ENCODE data around the gene DNAI7. TPM values are rescaled to one million over a fixed set of nuclear protein-coding genes. Genes with fewer than 3 reads are reported as not detected.

DNAI7 gene
- total RNA-seq, 1 donor from 2014 or later: not detected

DNA sequence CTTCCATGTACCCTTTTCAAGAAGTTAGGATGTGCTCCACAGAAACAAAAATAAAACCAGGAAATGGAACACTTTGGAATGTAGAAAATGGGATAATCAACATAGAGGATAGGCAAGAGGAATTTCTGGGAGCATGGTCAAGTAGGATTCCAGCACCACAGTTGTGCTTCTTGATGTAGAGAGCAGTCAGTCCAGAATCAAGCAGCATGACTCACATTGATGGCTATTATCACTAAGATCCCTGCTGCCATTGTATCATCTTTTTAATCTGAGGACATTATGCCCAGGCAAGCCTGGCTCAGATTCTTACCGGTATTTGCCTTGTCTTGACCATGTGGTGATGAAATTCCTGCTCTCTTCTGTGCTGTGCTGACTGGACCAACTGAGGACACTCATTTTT, 5.7 kb upstream of the DNAI7 start:
- Histone ChIP-seq H3K4me3 (no peak overlapping the region), H3K4me1 (peaks cover 3 to 9% of the 10 kb centered on the region in 2 donors), H3K27me3 (no peaks in the 10 kb centered on the region), H3K9me3 (no peaks in the 10 kb centered on the region), H3K27ac (peak overlapping the region in 1 of 2 donors; percentile 17), H3K36me3 (no peaks in the 10 kb centered on the region)
- no peak for DNase-seq (ENCODE audit: low spot score in 2 of 2)
- intact Hi-C loops (cut with DNase I): no loop called here
- TF ChIP-seq, protein P1, sequence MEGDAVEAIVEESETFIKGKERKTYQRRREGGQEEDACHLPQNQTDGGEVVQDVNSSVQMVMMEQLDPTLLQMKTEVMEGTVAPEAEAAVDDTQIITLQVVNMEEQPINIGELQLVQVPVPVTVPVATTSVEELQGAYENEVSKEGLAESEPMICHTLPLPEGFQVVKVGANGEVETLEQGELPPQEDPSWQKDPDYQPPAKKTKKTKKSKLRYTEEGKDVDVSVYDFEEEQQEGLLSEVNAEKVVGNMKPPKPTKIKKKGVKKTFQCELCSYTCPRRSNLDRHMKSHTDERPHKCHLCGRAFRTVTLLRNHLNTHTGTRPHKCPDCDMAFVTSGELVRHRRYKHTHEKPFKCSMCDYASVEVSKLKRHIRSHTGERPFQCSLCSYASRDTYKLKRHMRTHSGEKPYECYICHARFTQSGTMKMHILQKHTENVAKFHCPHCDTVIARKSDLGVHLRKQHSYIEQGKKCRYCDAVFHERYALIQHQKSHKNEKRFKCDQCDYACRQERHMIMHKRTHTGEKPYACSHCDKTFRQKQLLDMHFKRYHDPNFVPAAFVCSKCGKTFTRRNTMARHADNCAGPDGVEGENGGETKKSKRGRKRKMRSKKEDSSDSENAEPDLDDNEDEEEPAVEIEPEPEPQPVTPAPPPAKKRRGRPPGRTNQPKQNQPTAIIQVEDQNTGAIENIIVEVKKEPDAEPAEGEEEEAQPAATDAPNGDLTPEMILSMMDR (IDR thresholded peaks at IDR 0.05): no peak

DNA sequence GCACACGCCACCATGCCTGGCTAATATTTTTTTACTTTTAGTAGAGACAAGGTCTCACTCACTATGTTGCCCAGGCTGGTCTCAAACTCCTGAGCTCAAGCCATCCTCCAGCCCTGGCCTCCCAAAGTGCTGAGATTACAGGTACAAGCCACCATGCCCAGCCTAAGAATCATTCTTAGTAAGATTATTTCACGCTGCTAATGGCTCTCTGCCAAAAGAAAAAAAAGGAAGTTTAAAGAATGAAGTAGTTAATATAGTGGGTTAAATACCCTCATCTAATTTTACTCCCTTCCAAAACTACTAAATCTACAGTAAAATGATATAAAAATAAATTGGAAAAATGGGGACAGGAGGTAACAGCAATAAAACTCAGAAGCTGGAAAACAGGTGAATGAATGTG, 2.6 kb upstream of the DNAI7 start:
- Histone ChIP-seq H3K27ac (no peak overlapping the region), H3K9me3 (no peaks in the 10 kb centered on the region), H3K27me3 (no peaks in the 10 kb centered on the region), H3K36me3 (no peaks in the 10 kb centered on the region), H3K4me3 (no peak overlapping the region), H3K4me1 (peaks cover 3 to 9% of the 10 kb centered on the region in 2 donors)
- TF ChIP-seq, protein P1 (IDR thresholded peaks at IDR 0.05): no peak
- intact Hi-C loops (cut with DNase I): loop anchor here (10.0 kb wide), 1 partner anchor 917 kb away; no protein-coding TSS in a partner anchor
- no peak for DNase-seq (ENCODE audit: low spot score in 2 of 2)

DNA sequence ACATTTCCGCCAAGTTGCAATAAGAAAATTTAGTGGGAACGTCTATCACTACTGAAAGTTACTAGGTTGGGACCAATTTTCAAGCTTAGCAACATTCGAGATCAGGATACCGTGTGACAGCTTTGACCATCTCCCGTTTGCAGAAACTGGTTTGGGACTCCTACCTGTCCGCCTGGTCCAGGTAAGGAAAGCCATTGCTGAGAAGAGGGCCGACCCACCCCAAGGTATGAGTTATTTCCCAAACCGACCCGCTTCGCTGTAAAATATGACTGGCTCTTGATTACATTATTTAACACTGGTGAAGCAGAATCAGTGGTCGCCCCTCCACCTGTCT, 271 bp downstream of the DNAI7 start:
- Histone ChIP-seq H3K4me3 (peak overlapping the region; percentile 84 to 85), H3K4me1 (peaks cover 3 to 9% of the 10 kb centered on the region in 2 donors), H3K36me3 (no peaks in the 10 kb centered on the region), H3K27ac (peak overlapping the region; percentile 97), H3K9me3 (no peaks in the 10 kb centered on the region), H3K27me3 (no peaks in the 10 kb centered on the region)
- DNase-seq (ENCODE audit: low spot score in 2 of 2): no peak
- intact Hi-C loops (cut with DNase I): loop anchor here (1.0 to 10.0 kb wide), 4 partner anchors 44 to 920 kb away; no protein-coding TSS in a partner anchor
- TF ChIP-seq, protein P1 (IDR thresholded peaks at IDR 0.05): no peak

DNA sequence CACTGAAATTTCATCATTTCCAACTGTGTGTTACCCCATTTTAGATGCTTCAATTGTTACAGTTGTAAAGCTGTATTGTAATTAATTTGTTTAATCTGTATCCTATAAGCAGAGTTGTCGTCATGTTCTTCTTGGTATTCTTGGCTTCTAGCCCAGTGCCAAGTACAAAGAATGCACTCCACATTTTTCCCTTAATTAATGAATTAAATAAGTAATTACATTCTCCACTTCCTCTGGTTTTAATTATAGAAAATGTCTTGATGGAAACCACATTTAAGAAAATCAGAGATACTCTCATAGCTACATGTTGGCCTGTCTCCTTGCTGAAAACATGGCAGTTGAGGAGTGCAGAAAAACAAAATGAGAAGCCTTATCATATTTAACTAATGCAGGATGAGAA, 746 bp downstream of the DNAI7 start:
- Histone ChIP-seq H3K36me3 (no peaks in the 10 kb centered on the region), H3K27ac (peak overlapping the region in 1 of 2 donors; percentile 97)
- TF ChIP-seq, protein P1 (IDR thresholded peaks at IDR 0.05): no peak

DNA sequence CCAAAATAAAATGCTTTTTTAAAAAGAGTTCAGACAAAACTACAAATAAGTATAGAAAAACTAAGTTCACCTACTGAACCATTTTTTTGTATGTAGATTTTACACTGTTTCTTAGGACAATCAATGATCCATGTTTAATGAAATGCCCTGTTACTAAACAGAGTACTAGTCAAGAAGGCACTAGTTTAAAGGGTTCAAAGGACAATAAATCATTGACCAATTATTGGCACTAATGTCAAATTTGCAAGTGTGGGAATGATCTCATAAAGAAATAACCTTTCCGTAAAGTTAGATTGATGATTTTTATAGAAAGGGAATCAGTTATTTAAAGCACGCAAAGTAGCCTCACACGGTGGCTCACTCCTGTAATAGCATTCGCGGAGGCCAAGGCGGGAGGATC, 4.2 kb downstream of the DNAI7 start:
- Histone ChIP-seq H3K36me3 (no peaks in the 10 kb centered on the region), H3K4me3 (no peak overlapping the region), H3K27me3 (no peaks in the 10 kb centered on the region), H3K9me3 (no peaks in the 10 kb centered on the region), H3K27ac (no peak overlapping the region), H3K4me1 (peaks cover 0 to under 1% of the 10 kb centered on the region in 2 donors)
- TF ChIP-seq, protein P1 (IDR thresholded peaks at IDR 0.05): no peak
- DNase-seq (ENCODE audit: low spot score in 2 of 2): no peak
- intact Hi-C loops (cut with DNase I): loop anchor here (10.0 kb wide), 1 partner anchor 924 kb away; no protein-coding TSS in a partner anchor

More for the DNA sequence above, 746 bp downstream of the DNAI7 start:
- H3K27me3 ChIP-seq: no peaks in the 10 kb centered on the region
- DNase-seq (ENCODE audit: low spot score in 2 of 2): no peak
- peaks cover 3 to 9% of the 10 kb centered on the region in 2 donors for H3K4me1 ChIP-seq
- intact Hi-C loops (cut with DNase I): loop anchor here (2.0 to 10.0 kb wide), 2 partner anchors 43 to 921 kb away; no protein-coding TSS in a partner anchor
- peak overlapping the region; percentile 84 to 85 for H3K4me3 ChIP-seq
- H3K9me3 ChIP-seq: no peaks in the 10 kb centered on the region

DNA sequence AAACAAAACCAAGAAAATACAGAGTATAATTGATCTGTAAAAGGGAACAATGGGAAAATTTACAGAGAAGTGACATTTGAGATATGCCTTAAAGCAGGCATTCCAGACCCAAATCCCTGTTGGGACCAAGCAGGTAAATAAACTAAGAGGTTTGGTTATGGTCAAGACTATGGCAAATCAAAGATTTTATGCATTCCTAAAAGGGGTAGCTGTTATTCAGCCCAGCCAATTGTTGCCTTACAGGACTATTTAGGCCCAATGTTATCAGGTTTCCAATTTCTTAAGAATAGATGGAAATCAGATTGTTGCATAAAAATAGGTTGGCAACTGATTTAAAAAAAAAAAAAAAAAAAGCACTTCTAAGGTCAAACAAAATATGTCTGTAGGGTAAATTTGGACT, 5.3 kb downstream of the DNAI7 start:
- DNase-seq (ENCODE audit: low spot score in 2 of 2): no peak
- intact Hi-C loops (cut with DNase I): loop anchor here (10.0 kb wide), 1 partner anchor 925 kb away; no protein-coding TSS in a partner anchor
- TF ChIP-seq, protein P1 (IDR thresholded peaks at IDR 0.05): no peak
- Histone ChIP-seq H3K27ac (no peak overlapping the region), H3K9me3 (no peaks in the 10 kb centered on the region), H3K4me1 (no peaks in the 10 kb centered on the region), H3K36me3 (no peaks in the 10 kb centered on the region), H3K27me3 (no peaks in the 10 kb centered on the region), H3K4me3 (no peak overlapping the region)

Measured in ascending aorta (tissue), 2 donors.